Stimulated activated CD8-positive, alpha-beta memory T cell treated with anti-CD3 and anti-CD28 coated beads, Interleukin-12 subunit alpha, Interleukin-12 subunit beta, amount 100 ng/mL, for 24 hours (primary cell): ENCODE results near the gene MSANTD7.
"Not testable (repeated sequence)": the region's sequence is repeated elsewhere in the genome, so short reads cannot be mapped to it uniquely, and the experiment has no call there.

Source experiments
- DNase-seq: peaks from one replicate; pipeline ENCODE4 v3.0.0-alpha.2; 2020; ENCODE audit errors: extremely low read depth

Gene MSANTD7

DNA sequence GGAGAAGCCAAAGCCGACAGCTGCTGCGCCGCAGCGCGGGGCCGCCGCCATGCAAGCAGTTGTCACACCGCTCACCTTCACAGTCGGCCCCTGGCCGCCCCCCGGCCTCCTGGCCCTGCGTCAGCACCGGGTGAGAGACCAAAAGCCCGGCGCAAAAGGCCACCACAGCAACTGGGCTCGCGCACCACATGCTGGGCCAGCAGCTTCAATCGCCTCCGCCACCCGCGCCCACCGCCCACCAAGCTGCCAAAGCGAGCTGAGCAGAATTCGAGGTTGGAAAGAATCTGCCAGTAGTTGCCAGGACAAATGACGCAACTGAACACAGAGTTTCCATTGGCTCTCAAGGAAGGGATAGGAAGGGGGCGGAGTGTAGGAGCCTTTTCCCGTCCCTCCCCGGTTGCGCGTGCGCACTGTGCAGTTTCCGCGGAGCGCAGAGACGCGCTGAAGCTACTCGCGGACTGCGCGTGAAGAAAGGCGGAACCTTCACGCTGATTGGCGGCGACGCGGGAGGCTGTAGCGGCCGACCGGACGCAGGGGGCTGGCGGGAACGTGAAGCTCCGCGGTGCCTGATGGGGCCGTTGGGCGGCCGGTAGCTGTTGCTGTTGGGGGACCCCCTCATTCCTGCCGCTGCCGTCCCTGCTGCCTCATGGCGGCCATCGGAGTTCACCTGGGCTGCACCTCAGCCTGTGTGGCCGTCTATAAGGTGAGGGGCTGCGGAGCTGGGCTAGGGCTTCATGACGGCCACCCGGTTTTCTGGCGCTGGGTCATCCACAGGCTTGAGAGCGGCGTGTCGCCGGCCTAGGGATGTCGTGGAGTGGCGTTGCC lies at the start of gene MSANTD7, which contains the start of the genes CDNF and HSPA14:
TSS of gene MSANTD7 (plus strand) at position 550 of the 825 bp plus-strand sequence. CDS start 3,979 bp downstream, outside the sequence.
TSS of gene CDNF (minus strand) at position 281 of the 825 bp plus-strand sequence. CDS start at position 190, 91 bp downstream.
TSS of gene HSPA14 (plus strand) at position 550 of the 825 bp plus-strand sequence. CDS start at position 647, 97 bp downstream.
- DNase-seq: peak; percentile 99

- DNase-seq: no peak
Measured at GRCh38 chr10:14798636-14799035, 39.5 kb upstream of the MSANTD7 start.

DNA sequence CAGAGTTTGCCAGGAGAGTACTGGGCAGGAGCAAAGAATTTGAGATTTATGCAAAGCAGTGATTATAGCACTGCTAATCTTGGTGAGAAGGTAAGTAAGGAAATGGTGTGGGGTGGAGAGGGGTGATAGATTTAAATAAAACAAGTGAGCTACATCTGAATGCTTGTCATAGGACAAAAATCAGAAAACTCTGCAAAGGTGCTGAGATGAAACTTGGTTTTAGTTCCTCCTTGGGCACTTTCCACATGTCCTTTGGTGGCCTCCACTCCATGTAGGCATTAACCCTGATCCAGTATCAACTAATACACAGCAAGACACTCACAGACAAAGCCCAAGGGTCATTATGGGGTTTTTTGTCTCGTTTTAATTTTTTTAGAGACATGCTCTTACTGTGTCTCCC lies 37.7 kb upstream of the MSANTD7 start:
- DNase-seq: no peak

DNA sequence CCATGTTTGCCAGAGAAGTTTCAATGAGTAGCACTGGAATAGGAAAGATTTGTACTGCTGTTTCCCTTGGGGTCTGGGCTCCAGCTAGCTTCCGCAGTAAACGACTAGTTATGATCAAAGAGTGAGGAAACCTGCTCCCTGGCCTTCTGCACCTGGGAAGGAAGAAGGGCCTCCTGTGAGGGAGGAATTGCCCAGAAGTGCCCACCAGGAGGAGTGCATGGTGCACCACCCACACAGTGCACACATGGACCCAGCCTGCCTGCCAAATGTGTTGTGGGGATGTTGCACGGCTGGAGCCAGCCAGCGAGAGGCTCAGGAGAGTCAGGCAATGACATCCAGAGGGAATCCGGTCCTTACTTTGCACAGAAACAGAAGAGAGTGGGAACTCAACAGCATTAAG lies 36.4 kb upstream of the MSANTD7 start:
- DNase-seq: no peak

GRCh38 chr10:14803827-14804226 lies 34.3 kb upstream of the MSANTD7 start:
- no peak for DNase-seq

- DNase-seq: no peak
Measured at GRCh38 chr10:14806318-14806717, 31.8 kb upstream of the MSANTD7 start.

DNA sequence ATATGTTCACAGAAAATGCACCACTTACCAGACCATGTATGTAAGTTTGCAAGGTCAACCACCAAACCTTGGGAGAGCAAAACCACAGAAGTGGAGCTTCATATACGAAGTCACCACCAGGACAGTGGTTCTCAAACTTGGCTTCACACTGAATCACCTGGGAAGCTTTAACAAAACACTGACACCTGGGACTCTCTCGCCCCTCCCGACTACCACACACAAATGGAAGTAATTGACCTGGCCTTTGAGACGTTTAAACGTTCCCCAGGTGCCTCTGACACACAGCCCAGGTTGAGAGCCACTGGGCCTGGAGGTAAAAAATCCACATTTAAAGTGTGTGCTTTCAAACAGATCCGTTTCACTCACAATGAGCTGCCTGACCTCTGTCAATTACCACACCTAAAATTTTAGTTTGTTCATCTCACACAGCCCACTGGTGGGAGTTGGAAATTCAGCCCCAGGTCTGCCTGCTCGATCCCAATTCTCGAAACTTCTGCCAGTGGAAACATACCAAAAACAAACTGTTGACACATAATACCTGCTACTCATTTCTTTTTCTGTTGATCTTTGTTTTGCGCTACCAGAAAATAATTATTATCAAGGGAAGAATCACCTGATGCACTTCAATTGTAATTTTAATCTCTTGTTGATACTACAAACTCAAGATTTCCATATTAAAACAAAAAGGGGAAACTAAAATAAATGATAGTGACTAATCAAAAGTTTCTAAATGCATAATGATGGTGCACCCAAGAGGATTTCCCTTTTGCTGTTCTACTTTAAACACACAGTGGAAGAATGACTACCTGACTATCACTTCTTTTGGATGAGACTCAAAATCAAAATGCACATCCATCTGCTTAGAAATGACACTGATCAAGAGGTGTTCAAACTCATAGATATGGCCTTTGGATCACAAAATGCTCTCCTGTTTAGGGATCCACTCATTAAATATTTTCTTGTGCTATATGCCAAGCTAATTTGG lies 26.8 kb upstream of the MSANTD7 start:
- no peak for DNase-seq

DNA sequence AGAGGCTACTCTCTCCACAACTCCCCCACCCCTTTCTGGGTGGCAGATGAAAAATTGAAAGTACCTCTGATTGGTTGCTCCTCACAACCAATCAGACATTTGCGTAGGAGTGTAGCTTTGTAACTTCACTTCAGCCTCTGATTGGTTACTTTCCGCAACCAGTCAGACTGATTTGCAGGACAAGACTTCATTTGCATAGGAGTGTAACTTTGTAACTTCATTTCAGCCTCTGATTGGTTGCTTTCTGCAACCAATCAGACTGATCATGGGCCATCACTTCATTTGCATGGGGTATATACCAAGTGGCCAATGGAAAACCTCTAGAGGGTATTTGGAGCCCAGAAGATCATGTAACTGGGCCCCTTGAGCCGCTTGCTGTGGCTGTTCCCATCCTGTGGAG lies 25.8 kb upstream of the MSANTD7 start:
- DNase-seq: no peak

DNA sequence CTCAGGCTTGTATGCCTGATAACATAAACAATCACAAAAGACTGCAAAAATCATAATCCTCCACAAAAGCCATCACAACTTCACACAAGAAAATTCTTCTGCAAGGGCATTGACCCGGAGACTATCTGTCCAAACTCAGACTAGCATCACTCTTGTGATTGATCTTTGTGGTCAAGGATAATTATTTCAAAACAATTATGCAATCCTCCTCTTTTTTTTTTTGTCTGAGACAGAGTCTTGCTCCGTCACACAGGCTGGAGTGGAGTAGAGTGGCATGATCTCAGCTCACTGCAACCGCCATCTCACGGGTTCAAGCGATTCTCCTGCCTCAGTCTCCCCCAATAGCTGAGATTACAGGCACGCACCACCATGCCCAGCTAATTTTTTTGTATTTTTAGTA lies 22.4 kb upstream of the MSANTD7 start:
- no peak for DNase-seq

DNA sequence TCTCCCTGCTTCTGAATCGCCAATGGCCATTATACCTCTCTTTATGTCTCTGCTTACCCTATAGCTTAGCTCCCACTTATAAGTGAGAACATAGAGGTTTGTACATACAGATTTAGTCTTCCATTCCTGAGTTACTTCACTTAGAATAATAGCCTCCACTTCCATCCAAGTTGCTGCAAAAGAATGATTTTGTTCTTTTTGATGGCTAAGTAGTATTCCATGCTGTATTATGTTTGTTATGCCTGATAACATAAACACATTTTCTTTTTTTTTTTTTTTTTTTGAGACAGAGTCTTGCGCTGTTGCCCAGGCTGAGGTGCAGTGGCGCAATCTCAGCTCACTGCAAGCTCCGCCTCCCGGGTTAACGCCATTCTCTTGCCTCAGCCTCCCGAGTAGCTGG lies 21.4 kb upstream of the MSANTD7 start:
- not testable (repeated sequence) for DNase-seq

DNA sequence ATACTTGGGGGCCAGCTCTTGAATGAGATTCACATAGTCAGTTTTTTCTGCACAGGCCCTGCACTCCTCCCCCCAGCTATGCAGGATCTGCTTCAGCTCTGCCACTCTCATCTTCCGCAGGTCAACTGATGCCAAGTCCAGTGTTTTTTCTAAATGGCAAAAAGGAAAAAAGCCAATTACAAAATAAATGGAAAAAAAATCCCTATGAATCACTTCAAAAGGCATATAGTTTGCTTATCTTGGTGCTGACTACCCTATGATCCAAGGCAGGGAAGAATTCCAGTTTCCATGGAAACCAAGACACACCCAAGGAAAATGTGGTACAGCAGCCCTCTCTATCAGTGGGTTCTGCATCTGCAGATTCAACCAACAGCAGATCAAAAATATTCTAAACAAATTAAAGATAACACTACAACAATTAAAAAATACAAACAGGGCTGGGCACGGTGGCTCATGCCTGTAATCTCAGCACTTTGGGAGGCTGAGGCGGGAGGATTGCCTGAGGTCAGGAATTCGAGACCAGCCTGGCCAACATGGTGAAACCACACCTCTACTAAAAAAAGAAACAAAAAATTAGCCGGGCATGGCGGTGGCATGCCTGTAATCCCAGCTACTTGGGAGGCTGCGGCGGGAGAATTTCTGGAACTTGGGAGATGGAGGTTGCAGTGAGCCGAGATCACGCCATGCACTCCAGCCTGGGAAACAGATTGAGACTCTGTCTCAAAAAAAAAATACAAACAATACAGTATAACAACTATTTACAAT lies 17.9 kb upstream of the MSANTD7 start:
- no peak for DNase-seq

DNA sequence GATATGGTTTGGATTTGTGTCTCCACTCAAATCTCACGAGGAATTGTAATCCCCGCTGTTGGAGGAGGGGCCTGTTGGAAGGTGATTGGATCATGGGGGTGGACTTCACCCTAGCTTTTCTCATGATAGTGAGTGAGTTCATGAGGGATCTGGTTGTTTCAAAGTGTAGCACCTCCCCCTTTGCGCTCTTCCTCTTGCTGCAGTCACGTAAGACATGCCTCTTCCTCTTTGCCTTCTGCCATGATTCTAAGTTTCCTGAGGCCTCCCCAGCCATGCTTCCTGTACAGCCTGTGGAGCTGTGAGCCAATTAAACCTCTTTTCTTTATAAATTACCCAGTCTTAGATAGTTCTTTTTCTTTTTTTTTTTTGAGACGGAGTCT lies 17.3 kb upstream of the MSANTD7 start:
- DNase-seq: no peak

DNA sequence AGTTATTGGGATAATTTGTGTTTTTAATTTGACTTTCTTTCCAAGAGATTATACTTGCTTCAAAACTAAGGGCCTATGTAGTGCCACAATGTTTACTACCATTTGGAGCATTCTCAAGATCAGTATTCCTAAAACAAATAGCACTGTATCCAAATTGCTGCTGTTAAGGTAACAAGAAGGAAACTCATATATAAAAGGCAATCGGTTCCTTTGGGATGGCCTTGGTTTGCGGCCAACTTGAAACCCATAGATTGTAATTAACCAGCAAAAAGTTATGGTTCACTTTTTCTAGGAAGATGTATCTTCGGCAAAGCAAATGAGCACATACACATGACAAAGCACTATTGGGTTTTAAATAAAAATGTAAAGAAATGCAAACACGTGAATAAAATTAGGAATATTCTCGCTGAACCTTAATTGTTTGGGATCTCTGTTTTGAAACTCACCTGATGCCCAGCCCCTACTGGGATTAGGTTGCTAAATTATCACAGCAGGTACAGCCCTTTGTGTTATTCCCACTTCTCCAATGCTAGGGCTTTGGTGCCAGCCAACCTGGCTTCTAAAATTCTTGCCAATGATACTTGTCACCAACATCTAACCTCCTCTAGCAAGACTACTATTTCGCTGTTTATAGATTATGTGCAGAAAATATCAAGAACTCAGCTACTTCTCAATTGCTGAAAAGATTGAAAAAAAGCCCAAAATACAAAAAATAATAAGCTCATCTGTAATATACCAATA lies 16.3 kb upstream of the MSANTD7 start:
- DNase-seq: no peak

DNA sequence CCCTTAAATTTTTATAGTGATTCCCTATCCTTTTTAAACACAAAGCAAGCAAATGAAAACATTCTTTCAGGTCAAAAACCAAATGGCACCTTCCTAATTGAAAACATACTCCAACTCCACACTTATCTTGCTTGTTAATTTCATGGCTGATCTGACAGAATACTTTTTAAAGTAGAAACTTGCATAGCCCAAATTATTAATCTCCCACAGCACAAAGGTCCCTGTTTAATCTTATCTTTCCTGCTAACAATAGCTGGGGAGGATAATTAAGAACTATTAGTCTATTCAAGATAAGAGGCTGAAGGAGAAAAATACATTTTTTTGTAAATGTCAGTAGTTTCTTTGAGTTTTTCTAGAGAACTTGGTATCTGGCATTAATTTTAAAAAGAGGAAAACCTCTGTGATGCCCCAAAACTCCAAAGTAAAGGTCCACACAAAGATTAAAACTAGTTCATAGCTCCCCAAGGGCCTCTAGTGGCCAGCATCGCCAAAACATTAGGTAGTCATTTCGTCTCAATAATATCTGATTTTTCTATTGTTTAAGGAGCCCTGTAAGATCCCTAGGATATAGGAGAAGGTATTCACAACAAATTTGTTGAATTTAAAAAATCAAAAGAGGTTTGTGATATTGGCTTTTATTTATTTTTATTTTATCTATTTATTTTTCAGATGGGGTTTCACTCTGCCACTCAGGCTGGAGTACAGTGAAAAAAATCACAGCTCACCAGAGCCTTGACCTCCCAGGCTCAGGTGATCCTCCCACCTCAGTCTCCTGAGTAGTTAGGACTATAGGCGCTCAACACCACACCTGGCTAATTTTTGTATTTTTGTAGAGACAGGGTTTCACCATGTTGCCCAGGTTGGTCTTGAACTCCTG lies 15.0 kb upstream of the MSANTD7 start:
- no peak for DNase-seq

- no peak for DNase-seq
Measured at GRCh38 chr10:14823966-14824365, 14.1 kb upstream of the MSANTD7 start.

GRCh38 chr10:14826076-14826829 lies 11.9 kb upstream of the MSANTD7 start:
- no peak for DNase-seq

DNA sequence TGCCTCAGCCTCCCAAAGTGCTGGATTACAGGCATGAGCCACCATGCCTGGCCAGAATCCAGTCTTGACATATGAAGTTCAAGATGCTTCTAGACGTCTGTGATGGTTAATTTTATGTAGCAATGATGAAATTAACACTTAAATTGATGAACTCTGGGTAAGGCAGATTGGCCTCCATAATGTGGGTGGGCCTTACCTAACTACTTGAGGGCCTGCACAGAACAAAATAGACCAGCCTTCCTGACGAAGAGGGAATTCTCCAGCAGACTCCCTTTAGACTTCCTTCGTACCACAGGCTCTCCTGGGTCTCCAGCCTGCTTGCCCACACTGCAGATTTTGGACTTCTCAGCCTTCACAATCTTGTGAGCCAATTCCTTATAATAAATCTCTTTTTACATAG lies 5.0 kb upstream of the MSANTD7 start:
- no peak for DNase-seq

DNA sequence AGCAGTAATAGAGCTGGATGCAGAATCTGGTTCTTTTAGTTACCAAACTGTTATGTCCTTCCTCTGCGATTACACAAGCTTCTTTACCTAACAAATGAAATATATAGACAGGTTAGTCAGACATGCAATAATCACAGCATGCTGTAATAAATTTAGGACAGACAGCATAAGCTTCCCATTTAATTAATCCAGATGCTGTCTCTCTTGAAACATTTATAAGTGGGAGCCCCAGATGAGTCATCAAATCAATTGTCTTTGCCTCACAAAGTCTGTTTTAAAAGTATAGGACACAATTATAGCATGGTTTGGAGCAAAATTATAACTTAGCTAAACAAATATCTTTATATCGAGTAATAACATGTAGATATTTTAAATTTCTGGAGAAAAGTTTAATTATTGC lies 1.9 kb upstream of the MSANTD7 start:
- DNase-seq: no peak
